Thymus (tissue), 2 donors: Measurements from ENCODE around the gene PSPH. TPM values are rescaled to one million over a fixed set of nuclear protein-coding genes. Genes with fewer than 3 reads are reported as not detected.

Experiments used
- polyA plus RNA-seq: library from polyadenylated mRNA; stranded (reverse); fragments of 200-250 nt; gene quantifications from one replicate; pipeline ENCODE4 v1.2.3, GENCODE V29; 2013
- total RNA-seq: library from RNA; stranded (reverse); fragments of 120-200 nt; gene quantifications from one replicate; pipeline ENCODE4 v1.2.4, GENCODE V29; 2013
- donor health status: healthy.

Gene PSPH
- total and polyA plus RNA-seq, 2 donors, result 8.2 to 14.0 TPM

Other genes with a start within 250 kb of the PSPH start
- not detected for gene SEPTIN14, start 188.7 kb downstream of the PSPH start, total RNA-seq
- gene SEPTIN14, start 188.7 kb downstream of the PSPH start, polyA plus RNA-seq, result under 0.01 TPM
- 4.0 TPM for gene ZNF713, start 164.0 kb downstream of the PSPH start, total RNA-seq
- gene ZNF713, start 164.0 kb downstream of the PSPH start, polyA plus RNA-seq, result 2.3 TPM
- 14.7 TPM for gene MRPS17, start 99.6 kb downstream of the PSPH start, total RNA-seq
- gene MRPS17, start 99.6 kb downstream of the PSPH start, polyA plus RNA-seq, result 17.1 TPM
- gene NIPSNAP2, start 86.9 kb downstream of the PSPH start, total RNA-seq, result 38.4 TPM
- 61.3 TPM for gene NIPSNAP2, start 86.9 kb downstream of the PSPH start, polyA plus RNA-seq
- gene CCT6A, start 321 bp upstream of the PSPH start, total RNA-seq, result 135 TPM
- 198 TPM for gene CCT6A, start 321 bp upstream of the PSPH start, polyA plus RNA-seq
- 91.7 TPM for gene SUMF2, start 12.8 kb upstream of the PSPH start, total RNA-seq
- 98.7 TPM for gene SUMF2, start 12.8 kb upstream of the PSPH start, polyA plus RNA-seq
- 0.85 TPM for gene PHKG1, start 41.5 kb upstream of the PSPH start, total RNA-seq
- 1.7 TPM for gene PHKG1, start 41.5 kb upstream of the PSPH start, polyA plus RNA-seq
- 550 TPM for gene CHCHD2, start 55.0 kb upstream of the PSPH start, total RNA-seq
- 350 TPM for gene CHCHD2, start 55.0 kb upstream of the PSPH start, polyA plus RNA-seq
- 0.38 TPM for gene NUPR2, start 65.0 kb upstream of the PSPH start, total RNA-seq
- gene NUPR2, start 65.0 kb upstream of the PSPH start, polyA plus RNA-seq, result 0.75 TPM